SK-N-SH (cell line): Measurements from ENCODE around the gene PDE10A.

ENCODE experiments used
- EP300 ChIP-seq, 2 experiments: IDR thresholded peaks; 2 replicates each; pipeline versions ENCODE4 v1.4.0 to v1.6.1; 2012; ENCODE audit warnings: borderline replicate concordance in 1 of 2, low read depth in 1 of 2, low read length in 1 of 2
- YY1 ChIP-seq: IDR thresholded peaks from 2 replicates; pipeline ENCODE4 v1.4.0; 2012; ENCODE audit warnings: low read depth, mild to moderate bottlenecking

DNA sequence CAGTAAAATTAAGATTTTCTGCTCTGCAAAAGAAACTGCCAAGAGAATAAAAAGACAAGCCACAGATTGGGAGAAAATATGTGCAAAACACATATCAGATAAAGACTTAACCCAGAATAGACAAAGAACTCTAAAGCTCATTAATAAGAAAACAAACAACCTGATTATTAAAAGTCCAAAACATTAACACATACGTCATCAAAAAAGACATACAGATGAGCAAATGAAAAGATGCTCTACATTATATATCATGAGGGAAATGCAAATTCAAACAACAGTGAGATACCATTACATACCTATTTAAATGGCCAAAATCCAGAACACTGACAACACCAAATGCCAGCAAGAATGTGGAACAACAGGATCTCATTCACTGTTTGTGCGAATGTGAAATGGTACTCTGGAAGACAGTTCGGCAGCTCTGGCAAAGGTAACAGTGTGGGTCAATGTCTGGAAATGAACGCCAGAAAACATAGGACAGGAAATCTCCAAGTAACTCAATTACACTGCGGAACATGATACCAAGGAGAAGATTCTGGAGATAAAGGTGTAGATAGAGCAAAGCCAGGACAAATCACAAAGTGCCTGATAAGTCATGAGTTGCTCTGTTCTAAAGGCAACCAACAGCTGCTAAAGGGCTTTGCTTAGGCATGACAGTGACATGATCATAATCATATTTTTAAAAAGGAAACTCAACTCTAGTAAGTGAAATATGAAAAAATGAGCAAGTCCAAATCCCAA, 96.8 kb downstream of the PDE10A start:
- TF ChIP-seq EP300 (IDR thresholded peaks at IDR 0.05; ENCODE audit: borderline replicate concordance in 1 of 2, low read depth in 1 of 2, low read length in 1 of 2), result no peak
- TF ChIP-seq YY1, result no peak
